ENCODE results near the gene CLDN3. TPM values are rescaled to one million over a fixed set of nuclear protein-coding genes. Genes with fewer than 3 reads are reported as not detected.

The CLDN3 gene
- total and polyA plus RNA-seq, 2 of the 4 experiments (the other 2 are of a cell fraction), result 0.12 to 0.18 TPM

GRCh38 chr7:73770002-73770859, at the start of gene CLDN3 (continued):
- TF ChIP-seq CTCF (conservative IDR thresholded peaks at IDR 0.05; ENCODE audit: low read depth, low read length), result no peak

DNA sequence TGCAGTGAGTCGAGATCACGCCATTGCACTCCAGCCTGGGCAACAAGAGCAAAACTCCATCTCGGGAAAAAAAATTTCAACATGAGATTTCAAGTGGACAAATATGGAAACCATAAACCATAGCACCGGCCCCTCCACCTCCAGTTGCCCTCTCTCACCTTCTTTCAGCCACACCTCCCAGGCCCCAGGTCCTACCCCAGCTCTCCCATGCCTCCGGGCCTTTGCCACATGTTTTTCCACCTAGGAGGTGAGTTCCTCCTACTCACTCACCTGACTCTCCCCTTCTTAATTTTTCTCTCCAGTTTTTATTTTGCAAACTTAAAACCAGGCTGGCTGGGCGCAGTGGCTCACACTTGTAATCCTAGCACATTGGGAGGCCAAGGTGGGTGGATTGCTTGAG, 47.1 kb upstream of the CLDN3 start:
- Histone ChIP-seq H3K36me3 (ENCODE audit: control insufficient read depth, insufficient read depth, low read length) (no peaks in the 10 kb centered on the region), H2BK15ac (ENCODE audit: low read depth, low read length) (no peak overlapping the region), H3K4me3 (ENCODE audit: insufficient read depth, low read depth, low read length) (no peak overlapping the region), H4K91ac (ENCODE audit: insufficient read depth, low read depth, low read length) (no peak overlapping the region), H3K9me1 (ENCODE audit: insufficient read depth, low read length) (peaks cover 6% of the 10 kb centered on the region), H3K56ac (ENCODE audit: extremely low read depth, insufficient read depth, low read length) (no peak overlapping the region), H2AK5ac (ENCODE audit: low read depth, low read length) (no peak overlapping the region), H3K23ac (ENCODE audit: low read depth, low read length) (no peak overlapping the region), H3K4me1 (ENCODE audit: control insufficient read depth, insufficient read depth, low read length) (0 out of 2 replicates have a peak, but pooled peaks cover 2% of the 10 kb centered on the region), H3K9me3 (ENCODE audit: control insufficient read depth, insufficient read depth, low read length) (no peaks in the 10 kb centered on the region), H2BK5ac (ENCODE audit: low read depth, low read length, poor library complexity, severe bottlenecking) (no peak overlapping the region), H3K14ac (replicated peaks; ENCODE audit: low read depth, low read length) (no peak overlapping the region), H2AK9ac (replicated peaks; ENCODE audit: low read depth, low read length, poor library complexity) (no peak overlapping the region), H4K20me1 (ENCODE audit: insufficient read depth, low read length) (no peaks in the 10 kb centered on the region), H3K4me2 (ENCODE audit: low read depth, low read length) (no peak overlapping the region), H3K79me1 (ENCODE audit: low read depth in 1 of 2, low read length in 2 of 2) (no peaks in the 10 kb centered on the region), H3K18ac (ENCODE audit: low read depth, low read length) (no peak overlapping the region), H2AFZ (replicated peaks; ENCODE audit: low read length, poor library complexity) (no peak overlapping the region), H3K9ac (ENCODE audit: low read depth, low read length) (no peak overlapping the region), H2BK20ac (ENCODE audit: low read depth, low read length) (no peak overlapping the region), H3K27me3 (ENCODE audit: control insufficient read depth, insufficient read depth, low read length) (no peaks in the 10 kb centered on the region), H3K4ac (ENCODE audit: low read depth, low read length) (no peak overlapping the region), H4K5ac (ENCODE audit: low read depth, low read length) (no peak overlapping the region), H3K27ac (ENCODE audit: insufficient read depth, low read length) (no peak overlapping the region), H4K8ac (ENCODE audit: low read depth in 2 of 2, low read length in 2 of 2) (no peak overlapping the region), H2BK120ac (ENCODE audit: low read depth, low read length) (no peak overlapping the region)
- in situ Hi-C loops (cut with MboI; ENCODE audit: low sequenced_read_pairs) (no loop called here), dilution Hi-C loops (cut with HindIII; ENCODE audit: low sequenced_read_pairs, unreplicated experiment) (no loop called here), intact Hi-C loops (cut with micrococcal nuclease) (no loop called here)
- ChIA-PET CTCF (interaction anchor here (0.7 kb wide), 1 partner anchor 212 kb away, joined by 10 read pairs; no protein-coding TSS in a partner anchor), POLR2A (ENCODE audit: unreplicated experiment) (no interaction called here)
- no peak for ATAC-seq (ENCODE audit: low read depth)
- DNase-seq, result no peak
- BruUV-seq (replicated peaks), result no TSS peak
- 60% methylated on average over 1 of the region's 6 CpGs; no CpG with 5 or more reads in 1 of the 2 experiments for WGBS, 2 experiments (ENCODE audit: extremely low coverage in 2 of 2, insufficient read length in 1 of 2)
- TF ChIP-seq RAD21 (IDR thresholded peaks at IDR 0.05; ENCODE audit: low read length) (no peak), RCOR1 (IDR thresholded peaks at IDR 0.05; ENCODE audit: insufficient replicate concordance, low read length) (no peak), BHLHE40 (IDR thresholded peaks at IDR 0.05; ENCODE audit: low read depth, low read length) (no peak), ELK1 (IDR thresholded peaks at IDR 0.05; ENCODE audit: borderline replicate concordance, low read depth, low read length) (no peak), NFE2L2 (IDR thresholded peaks at IDR 0.05; ENCODE audit: low read depth, low read length) (no peak), CHD1 (IDR thresholded peaks at IDR 0.05; ENCODE audit: low read depth, low read length) (no peak), MAFK (IDR thresholded peaks at IDR 0.05; ENCODE audit: low read depth, low read length) (no peak), MXI1 (IDR thresholded peaks at IDR 0.05; ENCODE audit: borderline replicate concordance, low read depth, low read length) (no peak), FOS (IDR thresholded peaks at IDR 0.05; ENCODE audit: low read depth, low read length) (no peak), POLR2A (IDR thresholded peaks at IDR 0.05; ENCODE audit: low read depth, low read length) (no peak), RFX5 (IDR thresholded peaks at IDR 0.05; ENCODE audit: low read depth, low read length) (no peak)
- TF ChIP-seq, protein P1, sequence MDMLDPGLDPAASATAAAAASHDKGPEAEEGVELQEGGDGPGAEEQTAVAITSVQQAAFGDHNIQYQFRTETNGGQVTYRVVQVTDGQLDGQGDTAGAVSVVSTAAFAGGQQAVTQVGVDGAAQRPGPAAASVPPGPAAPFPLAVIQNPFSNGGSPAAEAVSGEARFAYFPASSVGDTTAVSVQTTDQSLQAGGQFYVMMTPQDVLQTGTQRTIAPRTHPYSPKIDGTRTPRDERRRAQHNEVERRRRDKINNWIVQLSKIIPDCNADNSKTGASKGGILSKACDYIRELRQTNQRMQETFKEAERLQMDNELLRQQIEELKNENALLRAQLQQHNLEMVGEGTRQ (IDR thresholded peaks at IDR 0.05; ENCODE audit: low read depth, low read length), result no peak
